GM21737 (cell line): ENCODE data around the gene LOC128125822.
"Not testable (repeated sequence)": the region's sequence is repeated elsewhere in the genome, so short reads cannot be mapped to it uniquely, and the experiment has no call there.

ENCODE experiments used
- ATAC-seq: cut with Tn5 transposase; IDR thresholded peaks from one replicate; pipeline ENCODE4 v1.9.1; 2021; ENCODE audit warnings: mild to moderate bottlenecking, moderate library complexity; ENCODE audit not compliant: unreplicated experiment

The LOC128125822 gene

GRCh38 chr6:63581355-63582013, 9.2 kb downstream of the LOC128125822 start:
- ATAC-seq = no peak

- no peak for ATAC-seq
These were observed 10.4 kb downstream of the LOC128125822 start for GRCh38 chr6:63582579-63583231.

- no peak for ATAC-seq
These were observed 11.8 kb downstream of the LOC128125822 start for GRCh38 chr6:63584125-63584514.

GRCh38 chr6:63584566-63584965, 12.3 kb downstream of the LOC128125822 start:
- ATAC-seq = no peak

- not testable (repeated sequence) for ATAC-seq
These were observed 13.4 kb downstream of the LOC128125822 start for GRCh38 chr6:63585652-63586051.

GRCh38 chr6:63589952-63590411, 17.7 kb downstream of the LOC128125822 start:
- ATAC-seq = no peak

- no peak for ATAC-seq
These were observed 20.6 kb downstream of the LOC128125822 start for GRCh38 chr6:63592886-63593285.

GRCh38 chr6:63597141-63598048, 25.1 kb downstream of the LOC128125822 start:
- no peak for ATAC-seq

- ATAC-seq = peak; percentile 100
These were observed 26.1 kb downstream of the LOC128125822 start for GRCh38 chr6:63598049-63599036.

- ATAC-seq = no peak
These were observed 27.0 kb downstream of the LOC128125822 start for GRCh38 chr6:63599243-63599642.

- no peak for ATAC-seq
These were observed 27.9 kb downstream of the LOC128125822 start for GRCh38 chr6:63600136-63600535.

- ATAC-seq = no peak
These were observed 37.0 kb downstream of the LOC128125822 start for GRCh38 chr6:63609231-63609630.

- no peak for ATAC-seq
These were observed 38.7 kb downstream of the LOC128125822 start for GRCh38 chr6:63610944-63611343.

- no peak for ATAC-seq
These were observed 39.3 kb downstream of the LOC128125822 start for GRCh38 chr6:63611560-63611959.

GRCh38 chr6:63615590-63615989, 43.3 kb downstream of the LOC128125822 start:
- ATAC-seq = no peak
